ENCODE measurements around the gene RASA4.
"Not testable (repeated sequence)": the region's sequence is repeated elsewhere in the genome, so short reads cannot be mapped to it uniquely, and the experiment has no call there.

GRCh38 chr7:102643404-102643803 is 26.8 kb upstream of the RASA4 start:
- TF ChIP-seq CTCF (IDR thresholded peaks at IDR 0.05; ENCODE audit: insufficient read depth, low read length); POLR2AphosphoS5 (IDR thresholded peaks at IDR 0.05; ENCODE audit: low read depth): not testable (repeated sequence)
